CD14-positive monocyte (primary cell): ENCODE measurements around the gene SLC35E3. TPM values are rescaled to one million over a fixed set of nuclear protein-coding genes. Genes with fewer than 3 reads are reported as not detected.
A peak's percentile ranks its signal among the peaks of the same experiment; 100 is the strongest.

ENCODE experiments used
- DNase-seq, 3 donors: peaks; one replicate each; pipeline ENCODE4 v3.0.0-alpha.2; 2011 to 2022
- H2AFZ ChIP-seq: 2 replicates; pipeline ENCODE4 v1.6.0; 2012; ENCODE audit warnings: mild to moderate bottlenecking, low read depth, low read length, inconsistent platforms; ENCODE audit not compliant: insufficient read depth, poor library complexity, severe bottlenecking
- H3K27ac ChIP-seq, 2 donors: 1 replicate in 1 of 2; 2 replicates in 1 of 2; pipeline ENCODE4 v1.5.1; 2012 to 2013; ENCODE audit warnings: low read length in 2 of 2, control low read depth in 1 of 2, inconsistent platforms in 1 of 2, low read depth in 1 of 2, mild to moderate bottlenecking in 1 of 2
- H3K27me3 ChIP-seq, 2 donors: one replicate each; pipeline versions ENCODE4 v1.6.0 to v1.6.1; 2011 to 2013; ENCODE audit warnings: low read length in 2 of 2; ENCODE audit not compliant: control insufficient read depth in 2 of 2, insufficient read depth in 2 of 2
- H3K36me3 ChIP-seq, 2 donors: replicated peaks in 1 of 2; 1 replicate in 1 of 2; 2 replicates in 1 of 2; pipeline versions ENCODE4 v1.5.1 to v1.6.1; 2012 to 2013; ENCODE audit warnings: low read length in 2 of 2, control low read depth in 1 of 2, inconsistent platforms in 1 of 2, mild to moderate bottlenecking in 1 of 2; ENCODE audit not compliant: insufficient read depth in 2 of 2, control insufficient read depth in 1 of 2
- H3K4me1 ChIP-seq, 2 donors: 1 replicate in 1 of 2; 2 replicates in 1 of 2; pipeline versions ENCODE4 v1.5.1 to v1.6.1; 2012 to 2013; ENCODE audit warnings: low read length in 2 of 2, control low read depth in 1 of 2, inconsistent platforms in 1 of 2, mild to moderate bottlenecking in 1 of 2, moderate library complexity in 1 of 2; ENCODE audit not compliant: insufficient read depth in 2 of 2, control insufficient read depth in 1 of 2
- H3K4me2 ChIP-seq: replicated peaks from 2 replicates; pipeline ENCODE3; 2012; ENCODE audit warnings: low read length, moderate library complexity, mild to moderate bottlenecking; ENCODE audit not compliant: poor library complexity, severe bottlenecking; ENCODE audit errors: extremely low read depth
- H3K4me3 ChIP-seq, 3 experiments: fragments of 200-600 bp in 1 of 3; sonication (generic) in 1 of 3; replicated peaks in 1 of 3; 1 replicate in 2 of 3; 2 replicates in 1 of 3; pipeline ENCODE4 v1.5.1; 2011 to 2013; ENCODE audit warnings: low read length in 3 of 3, mild to moderate bottlenecking in 3 of 3, control low read depth in 2 of 3, low read depth in 2 of 3, inconsistent platforms in 1 of 3, moderate library complexity in 1 of 3
- H3K79me2 ChIP-seq: 2 replicates; pipeline ENCODE4 v1.6.0; 2012; ENCODE audit warnings: mild to moderate bottlenecking, control low read depth, inconsistent platforms, low read length, moderate library complexity; ENCODE audit not compliant: insufficient read depth
- H3K9ac ChIP-seq: 2 replicates; pipeline ENCODE4 v1.6.0; 2017; ENCODE audit warnings: low read length, mild to moderate bottlenecking; ENCODE audit not compliant: insufficient read depth, poor library complexity, severe bottlenecking
- H3K9me3 ChIP-seq, 2 donors: replicated peaks in 1 of 2; 1 replicate in 1 of 2; 2 replicates in 1 of 2; pipeline versions ENCODE4 v1.5.1 to v1.6.1; 2012 to 2013; ENCODE audit warnings: low read length in 2 of 2, control low read depth in 1 of 2; ENCODE audit not compliant: control insufficient read depth in 1 of 2, insufficient read depth in 1 of 2
- H4K20me1 ChIP-seq: 2 replicates; pipeline ENCODE4 v1.6.0; 2012; ENCODE audit warnings: mild to moderate bottlenecking, low read length, control low read depth, moderate library complexity; ENCODE audit not compliant: insufficient read depth
- H3K27ac Mint-ChIP-seq, 7 donors: one replicate each; pipeline ENCODE4 v1.8.0; 2020; ENCODE audit warnings: mild to moderate bottlenecking in 7 of 7, mixed read lengths in 7 of 7, moderate library complexity in 6 of 7, inconsistent platforms in 2 of 7
- H3K27me3 Mint-ChIP-seq, 3 donors: one replicate each; pipeline ENCODE4 v1.8.0; 2021 to 2022; ENCODE audit warnings: low read depth in 3 of 3, mild to moderate bottlenecking in 3 of 3, mixed read lengths in 3 of 3, moderate library complexity in 3 of 3, inconsistent platforms in 1 of 3
- H3K36me3 Mint-ChIP-seq, 2 donors: one replicate each; pipeline ENCODE4 v1.8.0; 2020; ENCODE audit warnings: mixed read lengths in 2 of 2, inconsistent platforms in 1 of 2, mild to moderate bottlenecking in 1 of 2
- H3K4me1 Mint-ChIP-seq: one replicate; pipeline ENCODE4 v1.8.0; 2020; ENCODE audit warnings: mild to moderate bottlenecking, mixed read lengths
- H3K4me3 Mint-ChIP-seq, 2 donors: one replicate each; pipeline ENCODE4 v1.8.0; 2020; ENCODE audit warnings: mild to moderate bottlenecking in 2 of 2, mixed read lengths in 2 of 2, moderate library complexity in 1 of 2
- H3K9me3 Mint-ChIP-seq, 7 donors: one replicate each; pipeline ENCODE4 v1.8.0; 2020 to 2022; ENCODE audit warnings: mixed read lengths in 7 of 7, mild to moderate bottlenecking in 6 of 7, moderate library complexity in 6 of 7, inconsistent platforms in 2 of 7
- CTCF ChIP-seq: fragments of 200-600 bp; IDR thresholded peaks from one replicate; pipeline ENCODE4 v1.8.0; 2022; ENCODE audit warnings: antibody characterized with exemption, mild to moderate bottlenecking
- WGBS: methylation state at CpG from one replicate; pipeline ENCODE4 v1.1.5; 2013; ENCODE audit warnings: missing lambda C conversion rate; ENCODE audit not compliant: insufficient coverage; 5-methylcytosine and 5-hydroxymethylcytosine counted together
- intact Hi-C, 2 donors: fragments of 100-400 bp; cut with micrococcal nuclease; formaldehyde crosslinking; loops; one replicate each; pipeline versions ENCODE4 v1.15.0 to v1.15.1; 2023
- polyA plus RNA-seq, 3 donors: library from polyadenylated mRNA; depleted of rRNA in 1 of 3; unstranded in 2 of 3; stranded (reverse) in 1 of 3; fragments of 300-500 nt in 2 of 3; fragments of >200 nt in 1 of 3; fragmentation: Illumina TruSeq in 2 of 3; gene quantifications; 1 replicate in 2 of 3; 2 replicates in 1 of 3; pipeline ENCODE4 v1.2.3, GENCODE V29; 2012 to 2021

SLC35E3 gene
- polyA plus RNA-seq, 3 donors: 4.3 to 12.4 (median 10.9) TPM

DNA sequence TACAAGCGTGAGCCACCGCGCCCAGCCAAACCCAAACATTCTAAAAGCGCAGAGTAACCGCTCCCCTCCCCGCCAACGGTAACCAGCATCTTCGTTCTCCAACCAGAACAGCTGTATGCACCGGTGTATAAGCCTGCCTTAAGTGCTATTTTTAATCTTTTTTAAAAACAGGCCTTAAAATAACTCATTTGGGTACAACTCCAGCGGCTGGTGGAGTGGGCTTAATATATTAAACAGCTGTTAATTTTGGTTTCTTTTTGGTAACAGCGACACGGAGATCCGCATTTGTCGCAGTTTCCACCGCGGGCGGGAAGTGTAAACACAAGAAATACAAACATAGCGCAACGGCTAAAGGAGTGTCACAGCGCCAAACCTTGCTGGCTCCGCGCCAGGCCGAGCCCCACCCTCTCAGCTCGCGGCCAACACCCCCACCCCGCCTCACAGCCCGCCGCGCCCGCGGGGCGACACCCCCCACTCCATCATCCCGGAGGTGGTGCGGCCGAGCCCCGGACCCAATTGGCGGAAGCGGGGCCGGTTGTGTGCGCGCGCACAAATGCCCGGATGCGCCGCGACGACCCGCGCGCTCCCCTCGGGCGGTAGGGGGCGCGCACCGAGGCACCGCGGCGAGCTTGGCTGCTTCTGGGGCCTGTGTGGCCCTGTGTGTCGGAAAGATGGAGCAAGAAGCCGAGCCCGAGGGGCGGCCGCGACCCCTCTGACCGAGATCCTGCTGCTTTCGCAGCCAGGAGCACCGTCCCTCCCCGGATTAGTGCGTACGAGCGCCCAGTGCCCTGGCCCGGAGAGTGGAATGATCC is 61.8 kb downstream of the SLC35E3 start, which contains the start of gene MDM2:
Gene MDM2, plus strand, starts transcription at position 602 of the 812 bp plus-strand sequence. CDS start 301 bp downstream, outside the sequence.
- H2AFZ ChIP-seq: peak within 1 kb of the TSS; percentile 99
- H3K27me3 Mint-ChIP-seq: peaks cover 0 to 4% (median 0%) of the 10 kb centered on the region in 3 donors
- H3K36me3 ChIP-seq: peaks cover 22 to 23% of the 10 kb centered on the region in 2 donors

More for the DNA sequence above, 61.8 kb downstream of the SLC35E3 start, which contains the start of gene MDM2:
- H3K9me3 ChIP-seq: no peaks in the 10 kb centered on the region
- 0% methylated on average over 63 of the region's 72 CpGs for WGBS
- Mint-ChIP-seq H3K36me3 (peaks cover 16 to 32% of the 10 kb centered on the region in 2 donors), H3K27ac (peak within 1 kb of the TSS; percentile 95 to 98 (median 98)), H3K4me1 (peaks cover 28% of the 10 kb centered on the region), H3K9me3 (peaks cover 0 to 6% (median 0%) of the 10 kb centered on the region in 7 donors), H3K4me3 (peak within 1 kb of the TSS; percentile 95 to 96)
- no peaks in the 10 kb centered on the region for H3K27me3 ChIP-seq
- peak within 1 kb of the TSS; percentile 69 for H3K4me2 ChIP-seq
- peaks cover 32% of the 10 kb centered on the region for H4K20me1 ChIP-seq
- peak; percentile 89 to 95 (median 95) for DNase-seq
- H3K27ac ChIP-seq: peak within 1 kb of the TSS; percentile 98
- peaks cover 49% of the 10 kb centered on the region for H3K79me2 ChIP-seq
- peak; percentile 77 for TF ChIP-seq CTCF
- intact Hi-C loops: loop anchor here in 1 of 2 donors (1.0 to 2.0 kb wide), 2 partner anchors 20 to 61 kb away; partner anchors contain the start of gene SLC35E3
- H3K9ac ChIP-seq: peak within 1 kb of the TSS; percentile 98
- peaks cover 14 to 22% of the 10 kb centered on the region in 2 donors for H3K4me1 ChIP-seq
- peak within 1 kb of the TSS; percentile 87 to 98 (median 97) for H3K4me3 ChIP-seq
